HG02678 (cell line): ENCODE measurements around the gene C17orf58.
"Not testable (repeated sequence)": the region's sequence is repeated elsewhere in the genome, so short reads cannot be mapped to it uniquely, and the experiment has no call there.

Experiments used
- ATAC-seq: cut with Tn5 transposase; IDR thresholded peaks from one replicate; pipeline ENCODE4 v1.9.1; 2021; ENCODE audit warnings: mild to moderate bottlenecking, moderate library complexity; ENCODE audit not compliant: unreplicated experiment

Gene C17orf58

DNA sequence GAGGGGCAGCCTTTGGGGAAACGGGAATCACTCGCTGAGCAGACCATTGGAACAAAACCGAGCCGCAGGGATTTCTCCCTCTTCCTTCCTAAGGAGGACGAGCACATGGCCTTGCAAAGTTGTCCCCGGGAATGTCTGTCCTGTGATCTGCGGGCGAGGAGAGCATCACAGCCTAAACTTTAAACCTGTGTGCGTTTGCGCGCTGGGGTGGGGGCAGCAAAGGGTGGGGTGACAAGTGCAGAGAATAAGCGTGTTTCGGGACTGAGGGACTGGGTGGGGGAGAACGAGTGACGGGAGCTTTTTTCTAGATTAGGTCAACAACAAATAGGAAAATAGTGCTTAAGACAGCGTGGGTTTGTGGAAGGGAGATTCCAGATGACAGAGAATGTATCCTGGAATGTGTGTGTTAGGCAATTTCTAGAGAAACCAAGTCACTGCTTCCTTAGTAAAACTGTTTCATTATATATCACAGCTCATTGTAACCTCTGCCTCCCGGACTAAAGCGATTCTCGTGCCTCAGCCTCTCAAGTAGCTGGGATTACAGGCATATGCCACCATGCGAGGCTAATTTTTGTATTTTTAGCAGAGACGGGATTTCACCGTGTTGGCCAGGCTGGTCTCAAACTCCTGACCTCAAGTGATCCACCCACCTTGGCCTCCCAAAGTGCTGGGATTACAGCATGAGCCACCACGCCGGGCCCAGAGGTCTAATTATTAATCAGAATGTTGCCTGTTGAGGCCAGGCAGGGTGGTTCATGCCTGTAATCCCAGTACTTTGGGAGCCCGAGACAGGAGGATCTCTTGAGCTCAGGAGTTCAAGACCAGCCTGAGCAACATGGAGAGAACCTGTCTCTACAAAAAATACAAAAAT is at the start of gene C17orf58:
C17orf58 (minus strand) TSS at position 169 of the 871 bp plus-strand sequence. CDS start 271 bp downstream, outside the sequence.
- ATAC-seq, result not testable (repeated sequence)

DNA sequence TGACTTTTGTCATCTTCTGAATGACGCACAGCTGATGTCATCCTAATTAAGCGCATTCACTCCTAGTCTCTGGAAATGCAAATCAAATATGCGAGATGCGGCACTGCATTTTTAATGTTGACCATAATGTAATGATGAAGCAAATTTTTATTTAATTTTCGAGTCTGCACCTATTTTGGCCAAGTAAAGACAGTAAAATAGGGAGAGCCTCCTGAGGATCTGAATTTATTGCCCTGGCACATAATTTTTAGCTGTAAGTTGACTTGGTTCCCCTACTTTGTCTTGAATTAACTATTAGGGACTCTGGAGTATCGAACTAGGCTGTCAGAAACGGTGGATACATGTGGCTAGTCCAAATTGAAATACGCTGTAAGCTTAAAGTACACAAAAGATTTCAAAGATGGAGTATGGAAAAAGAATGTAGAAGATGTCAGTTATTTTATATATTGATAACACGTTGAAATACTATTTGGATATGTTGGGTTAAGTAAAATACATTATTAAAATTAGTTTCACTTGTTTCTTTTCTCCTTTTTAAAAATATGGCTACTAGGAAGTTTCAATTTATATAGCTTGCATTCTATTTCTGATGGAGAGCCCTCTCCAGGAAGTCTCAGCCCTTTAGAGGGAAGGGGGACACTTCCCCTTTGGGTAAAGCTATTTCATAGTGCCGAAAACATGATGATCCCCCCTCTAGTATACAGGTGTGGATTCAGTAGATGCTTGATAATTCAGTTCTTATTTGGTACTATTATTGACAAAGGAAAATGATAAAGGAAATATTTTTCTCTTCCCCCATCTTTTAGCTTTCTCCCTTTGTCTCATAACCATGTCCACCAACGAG is 40.3 kb upstream of the C17orf58 start:
- ATAC-seq, result peak; percentile 8

DNA sequence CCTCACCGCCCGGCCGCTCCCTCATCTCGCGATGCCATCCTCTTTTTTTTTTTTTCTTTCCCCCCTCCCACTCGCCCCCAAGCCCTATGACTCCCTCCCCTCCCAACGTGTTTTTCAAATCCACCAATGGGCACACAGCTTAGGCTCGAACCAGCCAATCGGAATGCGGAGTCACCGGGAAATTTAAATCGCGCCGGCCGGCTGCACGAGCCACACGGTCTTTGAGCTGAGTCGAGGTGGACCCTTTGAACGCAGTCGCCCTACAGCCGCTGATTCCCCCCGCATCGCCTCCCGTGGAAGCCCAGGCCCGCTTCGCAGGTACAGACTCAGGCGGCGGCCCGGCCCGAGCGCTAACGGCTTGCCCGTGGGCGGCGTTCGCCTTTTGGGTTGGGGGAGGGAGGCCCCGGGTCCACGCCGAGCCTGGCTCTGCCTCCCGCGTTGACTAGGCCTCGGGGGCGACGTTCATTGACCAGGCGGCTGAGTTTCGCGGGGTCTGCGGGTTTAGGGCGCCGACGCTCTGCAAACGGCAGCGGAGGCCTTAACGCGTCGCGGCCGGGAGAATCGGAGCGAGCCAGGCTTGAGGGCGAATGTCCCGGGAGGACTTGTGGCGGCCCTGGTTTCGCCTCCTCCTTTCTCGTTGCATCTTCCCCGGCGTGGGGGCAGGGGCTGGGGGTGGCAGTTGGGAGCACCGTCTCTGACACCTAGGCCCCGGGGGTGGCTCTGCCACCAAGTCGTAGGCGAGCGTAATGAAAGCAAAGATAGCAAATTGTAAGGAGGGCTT is 39.4 kb upstream of the C17orf58 start, which contains the start of gene KPNA2:
KPNA2 (plus strand) TSS at position 213 of the 781 bp plus-strand sequence. CDS start 1,398 bp downstream, outside the sequence.
- peak; percentile 93 for ATAC-seq

DNA sequence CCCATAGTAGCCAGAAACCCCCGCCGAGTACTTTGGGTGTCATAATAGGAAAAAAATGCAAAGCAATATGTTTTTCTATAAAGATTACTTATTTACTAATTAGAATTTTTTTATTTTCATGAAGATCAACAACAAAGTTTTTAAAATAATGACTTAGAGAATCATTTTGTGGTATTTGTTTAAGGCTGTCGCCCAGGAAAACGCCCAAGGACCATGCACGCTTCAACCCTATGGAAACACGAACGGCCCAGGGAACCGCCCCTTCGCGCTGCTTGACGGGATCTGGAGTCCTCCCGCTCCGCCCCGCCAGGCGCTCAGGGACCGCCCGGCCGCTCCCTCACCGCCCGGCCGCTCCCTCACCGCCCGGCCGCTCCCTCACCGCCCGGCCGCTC is 38.9 kb upstream of the C17orf58 start:
- peak; percentile 90 for ATAC-seq

DNA sequence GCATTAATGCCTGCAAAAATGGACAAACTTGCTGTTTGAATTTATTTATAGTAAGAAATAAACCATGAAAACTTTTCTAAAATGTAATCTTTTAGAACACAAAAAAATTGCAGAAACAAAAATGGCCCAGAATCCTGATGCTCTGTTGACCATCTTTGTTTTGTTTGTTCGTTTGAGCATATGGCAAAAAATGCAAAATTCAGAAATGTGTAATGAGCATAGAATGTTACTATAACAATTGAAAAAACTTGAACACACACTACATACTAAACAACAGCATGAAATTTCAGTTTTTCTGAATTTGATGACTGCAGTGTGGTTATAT is 38.1 kb upstream of the C17orf58 start:
- ATAC-seq, result no peak

DNA sequence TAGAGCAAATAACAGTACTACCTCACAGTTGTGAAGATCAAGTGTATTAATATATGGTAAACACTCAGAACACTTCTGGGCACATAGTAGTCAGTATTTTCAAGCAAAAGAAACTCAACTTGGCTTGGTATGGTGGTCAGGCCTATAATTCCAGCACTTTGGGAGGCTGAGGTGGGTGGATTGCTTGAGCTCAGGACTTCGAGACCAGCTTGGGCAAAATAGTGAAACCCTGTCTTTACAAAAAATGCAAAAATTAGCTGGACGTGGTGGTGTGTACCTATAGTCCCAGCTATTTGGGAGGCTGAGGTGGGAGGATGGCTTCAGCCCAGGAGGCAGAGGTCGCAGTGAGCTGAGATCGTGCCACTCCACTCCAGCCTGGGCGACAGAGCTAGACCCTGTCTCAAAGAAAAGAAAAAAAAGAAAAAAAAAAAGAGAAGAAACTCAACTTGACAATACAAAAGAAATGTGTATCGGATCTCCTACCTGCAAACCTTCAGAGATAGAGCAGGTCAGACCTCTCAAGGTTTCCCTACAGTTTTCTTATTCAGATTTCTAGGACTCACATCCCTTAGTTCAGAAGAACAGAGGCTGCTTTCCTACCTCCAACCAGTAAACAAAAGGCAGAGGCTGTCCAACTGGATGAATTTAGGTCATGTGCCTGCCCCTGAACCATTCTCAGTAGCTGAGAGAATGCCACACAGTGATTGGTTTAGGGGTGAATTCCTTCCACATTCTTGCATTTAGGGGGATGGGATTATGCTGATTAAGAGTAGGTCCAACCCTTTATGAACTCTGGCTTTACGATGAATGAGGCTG is 37.6 kb upstream of the C17orf58 start:
- no peak for ATAC-seq

DNA sequence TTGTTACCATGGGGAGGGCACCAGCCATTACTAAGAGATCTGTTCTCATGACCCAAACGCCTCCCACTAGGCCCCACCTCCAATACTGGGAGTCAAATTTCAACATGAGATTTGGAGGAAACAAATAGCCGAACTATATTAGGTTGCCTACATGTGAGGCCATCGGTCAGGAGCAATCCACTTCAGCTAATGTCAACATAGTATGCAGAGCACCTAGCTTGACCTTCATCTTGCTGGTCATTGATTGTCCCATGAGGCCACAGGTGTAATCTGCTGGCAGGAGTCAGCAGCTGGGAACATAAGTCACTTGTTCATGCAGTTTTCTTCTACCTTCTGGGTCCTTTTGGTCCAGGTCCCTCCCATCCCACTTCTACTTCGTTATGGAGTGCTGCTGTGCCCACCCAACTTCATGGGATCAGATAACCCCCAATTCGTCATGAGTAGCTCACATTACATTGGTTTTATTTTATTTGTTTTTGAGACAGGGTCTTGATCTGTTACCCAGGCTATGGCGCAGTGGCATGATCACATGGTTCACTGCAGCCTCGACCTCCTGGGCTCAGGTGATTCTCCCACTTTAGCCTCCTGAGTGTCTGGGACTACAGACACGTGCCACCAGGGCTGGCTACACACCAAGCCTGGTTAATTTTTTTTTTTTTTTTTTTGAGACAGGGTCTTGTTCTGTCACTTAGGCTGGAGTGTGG is 33.4 kb upstream of the C17orf58 start:
- no peak for ATAC-seq

DNA sequence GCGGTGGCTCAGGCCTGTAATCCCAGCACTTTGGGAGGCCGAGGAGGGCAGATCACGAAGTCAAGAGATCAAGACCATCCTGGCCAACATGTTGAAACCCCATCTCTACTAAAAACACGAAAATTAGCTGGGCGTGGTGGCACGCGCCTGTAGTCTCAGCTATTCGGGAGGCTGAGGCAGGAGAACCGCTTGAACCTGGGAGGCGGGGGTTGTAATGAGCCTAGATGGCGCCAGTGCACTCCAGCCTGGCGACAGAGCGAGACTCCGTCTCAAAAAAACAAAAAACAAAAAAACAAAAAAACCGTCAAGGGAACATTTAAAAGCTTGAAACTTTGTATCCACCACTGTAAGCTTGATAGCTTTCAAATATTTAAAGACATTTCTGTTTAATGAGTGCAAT is 26.3 kb upstream of the C17orf58 start:
- not testable (repeated sequence) for ATAC-seq

DNA sequence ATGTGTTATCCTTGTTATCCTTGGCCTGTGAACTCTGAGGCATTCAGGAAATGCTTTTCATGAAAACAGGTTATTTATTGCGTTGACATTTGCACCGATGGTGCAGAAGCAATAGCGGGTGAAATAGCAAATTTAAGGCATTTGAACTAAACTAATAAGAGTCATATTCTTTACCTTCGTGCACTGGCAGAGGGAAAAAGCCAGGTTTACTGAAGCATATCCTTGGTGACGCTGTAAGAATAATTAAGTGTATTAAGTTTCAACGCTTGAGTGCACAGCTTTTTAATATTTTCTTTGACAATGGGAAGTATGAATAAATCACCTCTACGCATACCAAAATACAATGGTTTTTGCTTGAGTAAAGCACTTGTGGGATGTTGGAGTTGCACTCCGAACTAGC is 25.7 kb upstream of the C17orf58 start:
- no peak for ATAC-seq

DNA sequence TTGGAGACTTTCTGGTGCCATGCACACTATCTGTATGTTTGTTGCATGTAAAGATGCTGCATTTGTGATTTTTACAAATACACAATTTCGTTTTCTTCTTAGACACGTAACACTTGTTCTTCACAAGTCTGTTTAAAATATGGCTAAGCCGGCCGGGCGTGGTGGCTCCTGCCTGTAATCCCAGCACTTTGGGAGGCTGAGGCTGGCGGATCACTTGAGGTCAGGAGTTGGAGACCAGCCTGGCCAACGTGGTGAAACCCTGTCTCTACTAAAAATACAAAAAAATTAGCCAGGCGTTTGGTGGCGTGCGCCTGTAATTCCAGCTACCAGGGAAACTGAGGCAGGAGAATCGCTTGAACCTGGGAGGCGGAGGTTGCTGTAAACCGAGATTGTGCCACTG is 24.5 kb upstream of the C17orf58 start:
- not testable (repeated sequence) for ATAC-seq

DNA sequence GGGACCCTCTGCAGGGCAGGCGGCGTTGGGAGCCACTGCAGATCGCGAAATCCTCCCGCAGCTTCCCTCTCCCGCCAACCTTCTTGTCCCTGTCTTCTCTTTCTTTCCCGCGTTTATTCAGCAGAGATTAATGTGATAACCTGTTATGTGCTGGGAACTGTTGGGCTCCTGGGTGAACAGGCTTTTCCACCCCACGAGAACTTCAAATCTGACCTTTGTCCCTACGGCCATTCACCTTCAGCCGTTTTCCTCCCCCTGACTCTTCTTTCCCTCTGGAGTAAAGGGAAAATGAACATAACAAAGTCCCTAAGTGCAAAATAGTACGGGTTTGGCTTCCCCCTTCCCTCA is 24.1 kb upstream of the C17orf58 start:
- ATAC-seq, result no peak

DNA sequence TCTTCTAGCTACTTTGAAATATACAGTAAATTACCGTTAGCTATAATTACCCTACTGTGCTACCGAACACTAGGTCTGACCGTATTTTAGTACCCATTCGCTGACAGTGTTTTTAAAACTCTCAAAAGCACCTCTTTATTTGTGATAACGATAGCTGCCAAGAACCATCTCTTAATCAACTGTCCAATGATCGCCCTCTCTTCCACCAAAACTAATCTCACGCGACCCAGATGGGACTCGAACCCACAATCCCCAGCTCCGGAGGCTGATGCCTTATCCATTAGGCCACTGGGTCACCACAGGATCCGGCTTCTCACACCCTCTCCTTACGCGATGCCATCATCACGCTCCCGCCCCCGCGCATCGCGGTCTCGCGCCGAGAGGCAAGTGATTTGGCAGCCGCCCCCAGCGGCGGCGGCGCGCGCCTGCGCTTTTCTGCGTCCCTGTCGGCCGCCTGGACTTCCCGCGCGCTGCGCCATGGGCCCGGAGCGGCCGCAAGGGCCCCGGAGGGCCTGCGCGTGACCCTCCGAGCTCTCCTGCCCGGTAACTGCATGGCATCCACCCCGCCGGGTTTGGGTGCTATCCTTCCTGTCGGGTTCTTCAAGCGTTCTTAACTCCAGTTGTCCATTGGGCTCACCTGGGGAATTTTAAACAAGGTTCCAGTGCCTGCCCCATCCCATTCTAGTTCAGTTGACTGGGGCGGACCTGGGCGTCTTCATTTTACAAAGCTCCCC is 23.6 kb upstream of the C17orf58 start:
- peak; percentile 93 for ATAC-seq

DNA sequence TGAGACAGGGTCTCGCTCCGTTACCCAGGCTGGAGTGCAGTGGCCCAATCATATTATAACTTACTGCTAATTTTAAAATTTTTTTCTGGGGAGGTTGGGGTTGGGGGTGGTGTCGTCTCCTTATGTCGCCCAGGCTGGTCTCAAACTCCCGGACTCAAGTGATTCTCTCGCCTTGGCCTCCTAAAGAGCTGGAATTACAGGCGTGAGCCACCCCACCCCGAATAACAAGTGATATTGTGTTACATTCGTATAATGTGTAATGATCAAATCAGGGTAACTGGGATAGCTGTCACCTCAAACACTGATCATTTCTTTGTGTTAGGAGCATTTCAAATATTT is 23.0 kb upstream of the C17orf58 start:
- no peak for ATAC-seq

DNA sequence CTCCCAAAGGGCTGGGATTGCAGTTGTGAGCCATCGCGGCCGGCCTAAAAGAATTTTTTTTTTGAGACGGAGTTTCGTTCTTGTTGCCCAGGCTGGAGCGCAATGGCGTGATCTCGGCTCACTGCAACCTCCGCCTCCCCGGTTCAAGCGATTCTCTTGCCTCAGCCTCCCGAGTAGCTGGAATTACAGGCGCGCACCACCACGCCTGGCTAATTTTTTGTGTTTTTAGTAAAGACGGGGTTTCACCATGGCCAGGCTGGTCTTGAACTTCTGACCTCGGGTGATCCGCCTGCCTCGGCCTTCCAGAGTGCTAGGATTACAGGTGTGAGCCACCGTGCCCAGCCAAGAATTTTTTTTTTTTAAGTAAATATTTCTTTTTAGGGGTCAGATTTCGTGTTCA is 22.2 kb upstream of the C17orf58 start:
- ATAC-seq, result not testable (repeated sequence)

DNA sequence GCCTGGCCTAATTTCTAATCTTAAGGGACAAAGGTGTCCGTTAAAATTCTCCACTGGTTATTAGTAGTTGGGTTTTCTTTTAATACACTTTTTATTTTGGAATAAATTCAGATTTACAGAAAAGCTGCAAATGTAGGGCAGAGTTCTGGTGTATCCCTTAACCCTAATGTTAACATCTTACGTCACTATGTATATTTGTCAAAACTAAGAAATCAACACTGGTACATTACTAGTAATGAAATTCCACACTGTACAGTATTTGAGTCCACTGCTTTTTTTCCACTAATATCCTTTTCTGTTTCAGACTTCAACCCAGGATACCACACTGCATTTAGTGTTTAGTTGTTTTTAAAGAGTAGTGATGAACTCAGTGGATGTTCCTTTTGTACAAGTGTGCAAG is 20.6 kb upstream of the C17orf58 start:
- ATAC-seq, result no peak

DNA sequence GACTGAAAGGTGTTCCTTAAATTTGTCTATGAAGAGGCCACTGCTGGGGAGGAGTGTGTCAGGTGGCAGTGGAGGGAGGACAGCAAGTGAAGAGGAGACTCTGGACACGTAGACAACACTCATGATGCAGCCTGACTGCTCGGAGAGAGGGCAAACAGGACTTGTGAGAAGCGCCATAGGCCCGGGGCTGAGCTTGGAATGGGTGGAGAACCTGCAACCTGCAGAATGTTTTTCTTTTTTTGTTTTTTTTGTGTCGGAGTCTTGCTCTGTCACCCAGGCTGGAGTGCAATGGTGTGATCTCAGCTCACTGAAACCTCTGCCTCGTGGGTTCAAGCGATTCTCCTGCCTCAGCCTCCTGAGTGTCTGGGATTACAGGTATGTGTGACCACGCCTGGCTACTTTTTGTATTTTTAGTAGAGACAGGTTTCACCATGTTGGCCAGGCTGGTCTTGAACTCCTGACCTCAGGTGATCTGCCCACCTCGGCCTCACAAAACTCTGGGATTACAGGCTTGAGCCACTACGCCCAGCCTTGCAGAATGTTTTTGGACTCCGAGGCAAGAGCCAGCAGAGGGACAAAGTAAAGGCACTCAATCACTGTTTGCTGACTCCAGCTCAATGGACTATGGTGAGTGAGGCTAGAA is 18.9 kb upstream of the C17orf58 start:
- no peak for ATAC-seq

DNA sequence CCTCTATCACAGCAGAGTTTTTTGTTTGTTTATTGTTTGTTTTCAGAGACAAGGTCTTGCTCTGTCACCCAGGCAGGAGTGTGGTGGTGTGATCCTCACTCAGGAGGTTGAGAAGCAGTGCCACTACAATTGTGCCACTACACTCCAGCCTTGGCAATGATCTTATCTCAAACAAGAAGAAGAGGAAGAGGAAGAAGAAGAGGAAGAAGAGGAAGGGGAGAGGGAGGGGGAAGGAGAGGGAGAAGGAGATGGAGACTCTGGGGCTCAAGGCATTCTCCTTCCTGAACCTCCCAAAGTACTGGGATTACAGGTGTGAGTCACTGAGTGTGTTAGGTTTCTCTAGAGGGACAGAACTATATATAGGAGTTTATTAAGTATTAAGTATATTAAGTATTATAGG is 17.1 kb upstream of the C17orf58 start:
- no peak for ATAC-seq

DNA sequence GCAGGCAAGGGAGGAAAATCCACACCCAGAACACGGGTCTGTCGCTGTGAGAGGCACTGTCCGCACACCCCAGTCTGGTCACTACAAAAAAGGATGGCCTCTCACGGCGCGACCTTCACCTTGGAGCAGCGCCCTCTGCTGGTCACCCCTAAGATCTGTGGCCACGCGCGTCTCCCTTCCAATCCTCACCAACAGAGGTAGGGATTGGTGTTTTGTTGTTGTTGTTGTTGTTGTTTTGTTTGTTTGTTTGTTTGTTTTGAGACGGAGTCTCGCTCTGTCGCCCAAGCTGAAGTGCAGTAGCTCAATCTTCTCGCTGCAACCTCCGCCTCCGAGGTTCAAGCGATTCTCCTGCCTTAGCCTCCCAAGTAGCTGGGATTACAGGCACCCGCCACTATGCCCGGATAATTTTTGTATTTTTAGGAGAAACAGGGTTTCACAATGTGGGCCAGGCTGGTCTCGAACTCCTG is 15.0 kb upstream of the C17orf58 start:
- no peak for ATAC-seq

DNA sequence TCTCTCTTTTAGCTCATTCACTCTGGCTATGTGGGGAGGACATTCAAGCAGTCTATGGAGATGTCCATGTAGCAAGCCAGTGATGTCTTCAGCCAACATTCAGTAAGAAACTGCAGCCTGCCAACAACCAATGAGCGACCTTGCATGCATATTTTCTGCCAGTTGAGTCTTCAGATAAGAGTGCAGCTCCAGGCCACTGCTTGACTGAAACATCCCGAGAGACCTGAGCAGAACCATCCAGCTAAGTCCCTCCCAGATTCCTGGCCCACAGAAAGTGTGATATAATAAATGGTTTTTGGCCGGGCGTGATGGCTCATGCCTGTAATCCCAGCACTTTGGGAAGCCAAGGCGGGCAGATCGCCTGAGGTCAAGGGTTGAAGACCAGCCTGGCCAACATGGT is 10.5 kb upstream of the C17orf58 start:
- ATAC-seq, result no peak
